A549 (cell line): ENCODE data around the gene SLC23A3. TPM values are rescaled to one million over a fixed set of nuclear protein-coding genes. Genes with fewer than 3 reads are reported as not detected.
"Not testable (repeated sequence)": the region's sequence is repeated elsewhere in the genome, so short reads cannot be mapped to it uniquely, and the experiment has no call there.

Experiments used
- ATAC-seq, 2 experiments: fragments of 200-7000 bp in 1 of 2; fragments of >200 bp in 1 of 2; cut with Nextera tagmentation in 1 of 2; cut with Tn5 transposase in 1 of 2; 3 replicates each; pipeline versions ENCODE4 v1.8.0 to v1.9.1; 2018 to 2020; ENCODE audit warnings: mild to moderate bottlenecking in 1 of 2, moderate library complexity in 1 of 2
- CTCF ChIA-PET: fragments of 300-600 bp; sonication (Branson Sonifier 250); formaldehyde crosslinking; extraction: SDS; loops from one replicate; lab custom pipeline; 2021; ENCODE audit warnings: antibody characterized with exemption, inconsistent platforms; lab: Yijun Ruan, JAX
- POLR2A ChIA-PET: fragments of 350-600 bp; formaldehyde crosslinking; extraction: SDS; loops from one replicate; lab custom pipeline; 2021; ENCODE audit warnings: antibody characterized with exemption, inconsistent platforms; lab: Yijun Ruan, JAX
- DNase-seq, 2 experiments: peaks; one replicate each; pipeline versions ENCODE4 v3.0.0 to v3.0.0-alpha.2; 2011 to 2016; ENCODE audit warnings: low read depth in 1 of 2, low spot score in 1 of 2
- FAIRE-seq: peaks from 2 replicates; lab custom pipeline; 2011; peaks lifted over from hg19 to GRCh38; lab: Jason Lieb, UNC
- H3K27ac ChIP-seq, 2 experiments: fragments of >200 bp; sonication (Bioruptor Twin); formaldehyde crosslinking; 3 replicates each; pipeline ENCODE4 v1.5.1; 2016 to 2017
- H3K4me1 ChIP-seq: fragments of >200 bp; sonication (Bioruptor Twin); formaldehyde crosslinking; 3 replicates; pipeline ENCODE4 v1.6.1; 2016
- H3K4me2 ChIP-seq: fragments of >200 bp; sonication (Bioruptor Twin); formaldehyde crosslinking; 3 replicates; pipeline ENCODE4 v1.6.1; 2016
- H3K4me3 ChIP-seq: fragments of >200 bp; sonication (Bioruptor Twin); formaldehyde crosslinking; 3 replicates; pipeline ENCODE4 v1.5.1; 2016
- H3K9me3 ChIP-seq: fragments of >200 bp; sonication (Bioruptor Twin); formaldehyde crosslinking; 3 replicates; pipeline ENCODE4 v1.6.1; 2016
- BHLHE40 ChIP-seq: IDR thresholded peaks from 2 replicates; pipeline ENCODE4 v1.6.1; 2012; ENCODE audit warnings: low read depth, low read length, inconsistent platforms
- CHD2 ChIP-seq: fragments of 150-350 bp; IDR thresholded peaks from 2 replicates; pipeline ENCODE4 v1.6.1; 2014; ENCODE audit warnings: low read length; ENCODE audit not compliant: partially characterized antibody
- CHD4 ChIP-seq: fragments of 200-600 bp; sonication (generic); IDR thresholded peaks from 2 replicates; pipeline ENCODE4 v1.6.1; 2016; ENCODE audit warnings: antibody characterized with exemption, mild to moderate bottlenecking, borderline replicate concordance
- EHMT2 ChIP-seq: fragments of 200-600 bp; sonication (generic); IDR thresholded peaks from 2 replicates; pipeline ENCODE4 v1.6.1; 2016; ENCODE audit warnings: antibody characterized with exemption, low read depth, mild to moderate bottlenecking, moderate library complexity
- EP300 ChIP-seq, 2 experiments: fragments of >200 bp; sonication (Bioruptor Twin); formaldehyde crosslinking; IDR thresholded peaks; 2 replicates in 1 of 2; 3 replicates in 1 of 2; pipeline ENCODE4 v1.6.1; 2016 to 2017
- FOSL2 ChIP-seq, 2 experiments: fragments of 450-650 bp in 1 of 2; fragments of >200 bp in 1 of 2; sonication (Bioruptor Twin) in 1 of 2; formaldehyde crosslinking; IDR thresholded peaks; 2 replicates each; pipeline versions ENCODE4 v1.5.0 to v1.6.1; 2016 to 2020; ENCODE audit warnings: mild to moderate bottlenecking in 1 of 2, moderate library complexity in 1 of 2
- FOXS1 ChIP-seq: fragments of 250-450 bp; sonication (Bioruptor Pico); IDR thresholded peaks from 2 replicates; pipeline ENCODE4 v1.5.0; 2020; ENCODE audit warnings: mild to moderate bottlenecking, moderate library complexity
- HDAC2 ChIP-seq: fragments of 200-600 bp; sonication (generic); IDR thresholded peaks from 2 replicates; pipeline ENCODE4 v1.6.1; 2016
- HEYL ChIP-seq: fragments of 250-450 bp; sonication (Bioruptor Pico); IDR thresholded peaks from 2 replicates; pipeline ENCODE4 v1.8.0; 2021; ENCODE audit warnings: mild to moderate bottlenecking, moderate library complexity
- MYC ChIP-seq: IDR thresholded peaks from 2 replicates; pipeline ENCODE4 v1.6.1; 2012; ENCODE audit warnings: mild to moderate bottlenecking, inconsistent platforms, low read length, improper control_type of control experiment, borderline replicate concordance
- RAD21 ChIP-seq, 2 experiments: fragments of >200 bp in 1 of 2; sonication (Bioruptor Twin) in 1 of 2; formaldehyde crosslinking in 1 of 2; IDR thresholded peaks in 1 of 2; conservative IDR thresholded peaks in 1 of 2; 2 replicates in 1 of 2; 3 replicates in 1 of 2; pipeline ENCODE4 v1.6.1; 2012 to 2018; ENCODE audit warnings: inconsistent platforms in 1 of 2
- RCOR1 ChIP-seq: fragments of 150-350 bp; IDR thresholded peaks from 2 replicates; pipeline ENCODE4 v1.6.1; 2014; ENCODE audit warnings: antibody characterized with exemption, low read length, low read depth
- RNF2 ChIP-seq: fragments of 200-600 bp; sonication (generic); IDR thresholded peaks from 2 replicates; pipeline ENCODE4 v1.6.1; 2016; ENCODE audit warnings: low read depth, mild to moderate bottlenecking, antibody characterized with exemption, moderate library complexity, borderline replicate concordance
- TFCP2L1 ChIP-seq: fragments of 250-450 bp; sonication (Bioruptor Pico); IDR thresholded peaks from 2 replicates; pipeline ENCODE4 v1.5.0; 2021; ENCODE audit warnings: mild to moderate bottlenecking
- TP53 ChIP-seq: fragments of 250-450 bp; sonication (Bioruptor Pico); IDR thresholded peaks from 2 replicates; pipeline ENCODE4 v1.5.0; 2021; ENCODE audit warnings: mild to moderate bottlenecking, moderate library complexity
- ZFP36 ChIP-seq: fragments of 450-650 bp; IDR thresholded peaks from 2 replicates; pipeline ENCODE4 v1.6.1; 2014; ENCODE audit warnings: borderline replicate concordance; ENCODE audit not compliant: partially characterized antibody
- WGBS: methylation state at CpG from one replicate; pipeline ENCODE4 v1.1.6; 2017; ENCODE audit errors: missing lambda C conversion rate; 5-methylcytosine and 5-hydroxymethylcytosine counted together
- polyA plus RNA-seq, 4 experiments: library from polyadenylated mRNA; depleted of rRNA in 3 of 4; stranded (reverse); fragments of >200 nt; fragmentation: RNase III in 1 of 4; extraction: RNeasy Plus Mini Kit Qiagen cat#74134 plus additional on column Dnase treatment in 1 of 4; gene quantifications; 2 replicates in 3 of 4; 3 replicates in 1 of 4; pipeline ENCODE4 v1.2.3, GENCODE V29; 2011 to 2017
- TF ChIP-seq, protein P1 (sequence below): fragments of >200 bp; sonication (Bioruptor Twin); formaldehyde crosslinking; IDR thresholded peaks from 2 replicates; pipeline ENCODE4 v1.6.1; 2016
- TF ChIP-seq, protein P2 (sequence below): fragments of >200 bp; sonication (Bioruptor Twin); formaldehyde crosslinking; IDR thresholded peaks from 3 replicates; pipeline ENCODE4 v1.5.1; 2016

The SLC23A3 gene
- polyA plus RNA-seq, 2 of the 4 experiments (the other 2 are of a cell fraction): 0.39 to 0.90 TPM

DNA sequence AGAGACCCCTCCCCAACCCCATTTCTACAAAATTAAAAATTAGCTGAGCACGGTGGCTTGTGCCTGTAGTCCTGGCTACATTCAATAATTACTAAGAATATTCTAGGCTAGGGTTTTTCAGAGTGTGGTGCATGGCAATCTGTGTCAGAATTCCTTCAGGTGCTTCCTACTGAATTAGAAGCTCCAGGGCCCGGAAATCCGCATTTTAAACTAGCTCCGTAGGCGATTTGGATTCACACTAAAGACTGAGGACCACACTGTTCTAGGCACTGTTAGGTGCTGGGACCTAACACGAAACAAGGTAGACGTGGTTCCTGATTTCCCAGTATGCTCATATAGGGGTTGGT is 36.1 kb upstream of the SLC23A3 start:
- H3K4me3 ChIP-seq: peak overlapping the region; percentile 53
- ATAC-seq: no peak
- DNase-seq: no peak
- no peak for TF ChIP-seq RCOR1
- TF ChIP-seq MYC: no peak
- FAIRE-seq: no peak
- CTCF ChIA-PET: interaction anchor here (0.6 to 3.2 kb wide), 14 partner anchors 9 to 330 kb away, joined by 3 to 20 read pairs (median 4); partner anchors contain the start of gene NHEJ1
- H3K9me3 ChIP-seq: peaks cover 3% of the 10 kb centered on the region; the same call in 1 of the 3 replicates
- peaks cover 16% of the 10 kb centered on the region for H3K4me1 ChIP-seq
- peak overlapping the region; percentile 95 to 98 for H3K27ac ChIP-seq
- POLR2A ChIA-PET: interaction anchor here (0.7 to 3.9 kb wide), 9 partner anchors 10 to 148 kb away, joined by 3 to 25 read pairs (median 6); partner anchors contain the start of genes ABCB6, CNPPD1, DNAJB2 and GLB1L
- H3K4me2 ChIP-seq: peak overlapping the region; percentile 85
- 15% methylated on average over 7 of the region's 7 CpGs for WGBS

DNA sequence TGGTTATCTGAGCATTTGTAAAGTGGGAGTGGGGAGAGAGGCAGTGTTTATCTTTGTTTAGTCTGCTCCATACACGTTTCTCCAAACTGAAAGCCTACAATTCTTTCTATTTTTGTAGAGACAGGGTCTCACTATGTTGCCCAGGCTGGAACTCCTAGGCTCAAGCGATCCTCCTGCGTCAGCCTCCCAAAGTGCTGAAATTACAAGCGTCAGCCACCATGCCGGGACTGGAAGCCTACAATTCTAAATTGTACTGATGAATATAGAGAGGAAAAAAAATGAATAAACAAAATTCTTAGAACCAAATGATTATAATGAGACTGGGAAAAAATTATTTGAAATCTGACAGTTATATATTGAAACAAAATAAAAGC is 35.3 kb upstream of the SLC23A3 start:
- ChIA-PET POLR2A (no interaction called here), CTCF (interaction anchor here (2.0 to 3.2 kb wide), 2 partner anchors 34 to 46 kb away, joined by 6 to 20 read pairs; partner anchors contain the start of gene NHEJ1)
- no peak overlapping the region for H3K27ac ChIP-seq
- WGBS: 81% methylated on average over 5 of the region's 5 CpGs
- DNase-seq (no peak), ATAC-seq (no peak), FAIRE-seq (no peak)
- H3K9me3 ChIP-seq: peaks cover 3% of the 10 kb centered on the region; the same call in 1 of the 3 replicates
- no peak overlapping the region for H3K4me2 ChIP-seq
- peaks cover 16% of the 10 kb centered on the region for H3K4me1 ChIP-seq
- no peak overlapping the region for H3K4me3 ChIP-seq
- no peak for TF ChIP-seq FOXS1 (CRISPR knock-in tag)
- TF ChIP-seq ZFP36: no peak
- 0 out of 2 replicates have a peak, but pooled peaks have one; percentile 16 for TF ChIP-seq CHD4
- no peak for TF ChIP-seq CHD2
- no peak for TF ChIP-seq MYC
- no peak for TF ChIP-seq RAD21 (conservative IDR thresholded peaks at IDR 0.05 in 1 of 2, IDR thresholded peaks at IDR 0.05 in 1 of 2)

DNA sequence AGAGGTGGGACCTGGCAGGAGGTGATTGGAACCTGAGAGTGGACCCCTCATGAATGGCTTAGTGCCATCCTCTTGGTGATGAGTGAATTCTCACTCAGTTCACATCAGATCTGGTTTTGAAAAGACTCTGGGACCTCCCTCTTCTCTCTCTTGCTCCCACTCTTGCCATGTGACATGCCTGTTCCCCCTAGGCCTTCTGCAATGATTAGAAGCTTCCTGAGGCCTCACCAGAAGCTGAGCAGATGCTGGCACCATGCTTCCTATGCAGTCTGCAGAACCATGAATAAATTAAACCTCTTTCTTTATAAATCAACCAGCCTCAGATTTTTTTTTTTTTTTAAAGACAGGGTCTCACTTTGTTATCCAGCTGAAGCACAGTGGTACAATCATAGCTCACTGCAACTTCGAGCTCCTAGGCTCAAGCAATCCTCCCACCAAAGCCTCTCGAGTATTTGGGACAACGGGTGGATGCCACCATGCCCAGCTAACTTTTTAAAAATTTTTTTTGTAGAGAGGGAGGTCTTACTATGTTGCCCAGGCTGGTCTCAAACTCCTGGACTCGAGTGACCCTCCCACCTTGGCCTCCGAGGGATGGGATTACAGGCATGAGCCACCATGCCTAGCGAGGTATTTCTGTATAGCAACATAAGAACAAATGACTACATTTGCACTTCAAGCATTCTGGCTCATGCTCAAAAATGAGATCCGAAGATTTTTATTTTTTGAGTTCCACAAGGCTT is 34.8 kb upstream of the SLC23A3 start:
- POLR2A ChIA-PET: no interaction called here
- Histone ChIP-seq H3K4me1 (peaks cover 16% of the 10 kb centered on the region), H3K4me3 (no peak overlapping the region), H3K9me3 (peaks cover 3% of the 10 kb centered on the region; the same call in 1 of the 3 replicates), H3K4me2 (no peak overlapping the region), H3K27ac (no peak overlapping the region)
- TF ChIP-seq, protein P1, sequence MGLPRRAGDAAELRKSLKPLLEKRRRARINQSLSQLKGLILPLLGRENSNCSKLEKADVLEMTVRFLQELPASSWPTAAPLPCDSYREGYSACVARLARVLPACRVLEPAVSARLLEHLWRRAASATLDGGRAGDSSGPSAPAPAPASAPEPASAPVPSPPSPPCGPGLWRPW: no peak
- TF ChIP-seq HEYL (no peak), CHD4 (no peak), BHLHE40 (no peak), HDAC2 (no peak), TFCP2L1 (CRISPR knock-in tag) (no peak), EHMT2 (no peak), FOXS1 (CRISPR knock-in tag) (no peak), FOSL2 (IDR thresholded peaks at IDR 0.05) (no peak), FOSL2 (CRISPR knock-in tag; IDR thresholded peaks at IDR 0.05) (no peak), TP53 (CRISPR knock-in tag) (no peak), RAD21 (conservative IDR thresholded peaks at IDR 0.05 in 1 of 2, IDR thresholded peaks at IDR 0.05 in 1 of 2) (no peak), EP300 (IDR thresholded peaks at IDR 0.05) (no peak), CHD2 (no peak), RNF2 (no peak)
- TF ChIP-seq, protein P2, sequence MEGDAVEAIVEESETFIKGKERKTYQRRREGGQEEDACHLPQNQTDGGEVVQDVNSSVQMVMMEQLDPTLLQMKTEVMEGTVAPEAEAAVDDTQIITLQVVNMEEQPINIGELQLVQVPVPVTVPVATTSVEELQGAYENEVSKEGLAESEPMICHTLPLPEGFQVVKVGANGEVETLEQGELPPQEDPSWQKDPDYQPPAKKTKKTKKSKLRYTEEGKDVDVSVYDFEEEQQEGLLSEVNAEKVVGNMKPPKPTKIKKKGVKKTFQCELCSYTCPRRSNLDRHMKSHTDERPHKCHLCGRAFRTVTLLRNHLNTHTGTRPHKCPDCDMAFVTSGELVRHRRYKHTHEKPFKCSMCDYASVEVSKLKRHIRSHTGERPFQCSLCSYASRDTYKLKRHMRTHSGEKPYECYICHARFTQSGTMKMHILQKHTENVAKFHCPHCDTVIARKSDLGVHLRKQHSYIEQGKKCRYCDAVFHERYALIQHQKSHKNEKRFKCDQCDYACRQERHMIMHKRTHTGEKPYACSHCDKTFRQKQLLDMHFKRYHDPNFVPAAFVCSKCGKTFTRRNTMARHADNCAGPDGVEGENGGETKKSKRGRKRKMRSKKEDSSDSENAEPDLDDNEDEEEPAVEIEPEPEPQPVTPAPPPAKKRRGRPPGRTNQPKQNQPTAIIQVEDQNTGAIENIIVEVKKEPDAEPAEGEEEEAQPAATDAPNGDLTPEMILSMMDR: no peak
- CTCF ChIA-PET: interaction anchor here (1.7 to 2.4 kb wide), 3 partner anchors 45 to 94 kb away, joined by 6 to 8 read pairs (median 8); no protein-coding TSS in a partner anchor
- 70% methylated on average over 7 of the region's 7 CpGs for WGBS
- DNase-seq (no peak), FAIRE-seq (no peak), ATAC-seq (no peak)

DNA sequence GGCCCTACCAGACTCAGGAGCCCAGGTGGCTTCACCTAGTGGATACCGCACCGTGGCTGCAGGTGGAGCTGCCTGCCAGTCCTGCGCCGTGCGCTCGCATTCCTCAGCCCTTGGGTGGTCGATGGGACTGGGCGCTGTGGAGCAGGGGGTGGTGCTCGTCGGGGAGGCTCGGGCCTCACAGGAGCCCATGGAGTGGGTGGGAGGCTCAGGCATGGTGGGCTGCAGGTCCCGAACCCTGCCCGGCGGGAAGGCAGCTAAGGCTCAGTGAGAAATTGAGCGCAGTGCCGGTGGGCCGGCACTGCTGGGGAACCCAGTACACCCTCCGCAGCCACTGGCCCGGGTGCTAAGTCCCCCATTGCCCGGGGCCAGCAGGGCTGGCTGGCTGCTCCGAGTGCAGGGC is 31.5 kb upstream of the SLC23A3 start:
- H3K4me3 ChIP-seq, H3K9me3 ChIP-seq, DNase-seq, H3K4me2 ChIP-seq, H3K4me1 ChIP-seq, H3K27ac ChIP-seq, ATAC-seq, FAIRE-seq: not testable (repeated sequence)
- WGBS: 97% methylated on average over 6 of the region's 21 CpGs
- ChIA-PET CTCF (interaction anchor here (1.0 to 1.9 kb wide), 3 partner anchors 21 to 30 kb away, joined by 3 to 4 read pairs (median 3); no protein-coding TSS in a partner anchor), POLR2A (interaction anchor here (0.8 kb wide), 1 partner anchor 28 kb away, joined by 3 read pairs; the partner anchor contains the start of genes ANKZF1 and ATG9A)

DNA sequence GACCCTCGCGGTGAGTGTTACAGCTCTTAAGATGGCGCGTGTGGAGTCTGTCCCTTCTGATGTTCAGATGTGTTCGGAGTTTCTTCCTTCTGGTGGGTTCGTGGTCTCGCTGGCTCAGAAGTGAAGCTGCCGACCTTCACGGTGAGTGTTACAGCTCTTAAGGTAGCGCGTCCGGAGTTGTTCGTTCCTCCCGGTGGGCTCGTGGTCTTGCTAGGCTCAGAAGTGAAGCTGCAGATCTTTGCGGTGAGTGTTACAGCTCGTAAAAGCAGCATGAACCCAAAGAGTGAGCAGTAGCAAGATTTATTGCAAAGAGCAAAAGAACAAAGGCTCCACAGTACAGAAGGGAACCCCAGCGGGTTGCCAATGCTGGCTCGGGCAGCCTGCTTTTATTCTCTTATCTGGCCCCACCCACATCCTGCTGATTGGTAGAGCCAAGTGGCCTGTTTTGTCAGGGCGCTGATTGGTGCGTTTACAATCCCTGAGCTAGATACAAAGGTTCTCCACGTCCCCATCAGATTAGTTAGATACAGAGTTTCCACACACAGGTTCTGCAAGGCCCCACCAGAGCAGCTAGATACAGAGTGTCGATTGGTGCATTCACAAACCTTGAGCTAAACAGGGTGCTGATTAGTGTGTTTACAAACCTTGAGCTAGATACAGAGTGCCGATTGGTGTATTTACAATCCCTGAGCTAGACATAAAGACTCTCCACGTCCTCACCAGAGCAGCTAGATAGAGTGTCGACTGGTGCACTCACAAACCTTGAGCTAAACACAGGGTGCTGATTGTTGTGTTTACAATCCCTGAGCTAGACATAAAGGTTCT is 30.9 kb upstream of the SLC23A3 start:
- H3K4me3 ChIP-seq, POLR2A ChIA-PET, ATAC-seq, FAIRE-seq, H3K9me3 ChIP-seq, H3K4me2 ChIP-seq, H3K27ac ChIP-seq, H3K4me1 ChIP-seq, DNase-seq: not testable (repeated sequence)
- CTCF ChIA-PET: interaction anchor here (0.8 to 1.9 kb wide), 3 partner anchors 21 to 41 kb away, joined by 3 to 4 read pairs (median 3); no protein-coding TSS in a partner anchor
- WGBS: 82% methylated on average over 24 of the region's 26 CpGs
